Esophagus muscularis mucosa (tissue), 3 donors: ENCODE results near the gene SYTL2.

Experiments used
- CTCF ChIP-seq, 3 experiments: fragments of 200-600 bp in 2 of 3; fragments of 450-650 bp in 1 of 3; sonication (generic) in 2 of 3; IDR thresholded peaks; one replicate each; pipeline ENCODE4 v1.5.1; 2017 to 2019; ENCODE audit warnings: antibody characterized with exemption in 3 of 3, mild to moderate bottlenecking in 2 of 3, moderate library complexity in 1 of 3
- POLR2A ChIP-seq: fragments of 450-650 bp; IDR thresholded peaks from one replicate; pipeline ENCODE4 v1.6.1; 2017; ENCODE audit warnings: antibody characterized with exemption, moderate library complexity, mild to moderate bottlenecking, low read depth

GRCh38 chr11:85822814-85823213 is 11.9 kb upstream of the SYTL2 start:
- TF ChIP-seq CTCF (IDR thresholded peaks at IDR 0.05) (no peak), POLR2A (no peak)
